A204.1 (cell line): ENCODE results near the gene CLDN19.

Source experiments
- FAIRE-seq: peaks from 2 replicates; lab custom pipeline; 2012; peaks lifted over from hg19 to GRCh38; lab: Jason Lieb, UNC

The CLDN19 gene

GRCh38 chr1:42698081-42698813, 41.8 kb downstream of the CLDN19 start:
- FAIRE-seq, result no peak

GRCh38 chr1:42692911-42693310, 47.1 kb downstream of the CLDN19 start:
- FAIRE-seq, result no peak

GRCh38 chr1:42692461-42692860, 47.6 kb downstream of the CLDN19 start:
- no peak for FAIRE-seq

GRCh38 chr1:42691157-42691498, 48.9 kb downstream of the CLDN19 start:
- no peak for FAIRE-seq

GRCh38 chr1:42690477-42691156, 49.4 kb downstream of the CLDN19 start:
- FAIRE-seq, result no peak

- no peak for FAIRE-seq
These were observed 50.1 kb downstream of the CLDN19 start for GRCh38 chr1:42689912-42690311.

GRCh38 chr1:42686418-42686817, 53.6 kb downstream of the CLDN19 start:
- FAIRE-seq, result no peak

GRCh38 chr1:42684139-42684538, 55.9 kb downstream of the CLDN19 start:
- no peak for FAIRE-seq
